Right atrium auricular region (tissue), 2 donors: ENCODE data around the gene APC2. TPM values are rescaled to one million over a fixed set of nuclear protein-coding genes. Genes with fewer than 3 reads are reported as not detected.
A peak's percentile ranks its signal among the peaks of the same experiment; 100 is the strongest.
"Not testable (repeated sequence)": the region's sequence is repeated elsewhere in the genome, so short reads cannot be mapped to it uniquely, and the experiment has no call there.

Experiments
- DNase-seq: peaks from one replicate; pipeline ENCODE4 v3.0.0-alpha.2; 2019; ENCODE audit warnings: low spot score
- H3K27ac ChIP-seq, 2 donors: fragments of 200-600 bp; sonication (generic); 1 replicate in 1 of 2; 2 replicates in 1 of 2; pipeline ENCODE4 v1.5.1; 2016 to 2019
- H3K27me3 ChIP-seq, 2 donors: fragments of 200-600 bp; sonication (generic); one replicate each; pipeline versions ENCODE4 v1.5.1 to v1.6.0; 2017 to 2019
- H3K36me3 ChIP-seq: fragments of 200-600 bp; sonication (generic); one replicate; pipeline ENCODE4 v1.5.1; 2016
- H3K4me1 ChIP-seq, 2 donors: fragments of 200-600 bp; sonication (generic); one replicate each; pipeline versions ENCODE4 v1.5.1 to v1.6.0; 2017 to 2019
- H3K4me3 ChIP-seq, 2 donors: fragments of 200-600 bp; sonication (generic); 1 replicate in 1 of 2; 2 replicates in 1 of 2; pipeline ENCODE4 v1.5.1; 2017 to 2019; ENCODE audit warnings: mild to moderate bottlenecking in 1 of 2, moderate library complexity in 1 of 2
- H3K9me3 ChIP-seq, 2 donors: fragments of 200-600 bp; sonication (generic); one replicate each; pipeline ENCODE4 v1.5.1; 2019
- CTCF ChIP-seq, 2 donors: fragments of 200-600 bp; sonication (generic); IDR thresholded peaks; one replicate each; pipeline ENCODE4 v1.5.1; 2019; ENCODE audit warnings: antibody characterized with exemption in 2 of 2
- total RNA-seq, 2 donors: library from RNA; depleted of rRNA; stranded (reverse); fragments of >200 nt; gene quantifications; one replicate each; pipeline ENCODE4 v1.1.0, GENCODE V29; 2016

Gene APC2
- total RNA-seq, 2 donors from 2014 or later = 0.04 to 0.35 TPM

GRCh38 chr19:1437609-1438008 lies 12.3 kb upstream of the APC2 start:
- no peaks in the 10 kb centered on the region for H3K27me3 ChIP-seq
- peaks cover 57% of the 10 kb centered on the region for H3K36me3 ChIP-seq
- no peak overlapping the region for H3K27ac ChIP-seq
- DNase-seq = no peak
- no peak for TF ChIP-seq CTCF (IDR thresholded peaks at IDR 0.05)
- H3K4me1 ChIP-seq = peaks cover 0 to 23% of the 10 kb centered on the region in 2 donors
- H3K4me3 ChIP-seq = peak overlapping the region in 1 of 2 donors; percentile 80
- no peaks in the 10 kb centered on the region for H3K9me3 ChIP-seq

GRCh38 chr19:1438035-1438932 lies 11.6 kb upstream of the APC2 start, which contains the start of gene RPS15:
RPS15 (plus strand) TSS chr19:1438396; CDS start chr19:1438426, 30 bp downstream.
- peak; percentile 75 to 99 for TF ChIP-seq CTCF (IDR thresholded peaks at IDR 0.05)
- Histone ChIP-seq H3K9me3 (no peaks in the 10 kb centered on the region), H3K36me3 (peaks cover 51% of the 10 kb centered on the region), H3K4me1 (peaks cover 0 to 23% of the 10 kb centered on the region in 2 donors), H3K27me3 (no peaks in the 10 kb centered on the region), H3K27ac (peak within 1 kb of the TSS; percentile 81 to 91), H3K4me3 (peak within 1 kb of the TSS; percentile 76 to 80)
- DNase-seq = peak; percentile 94

GRCh38 chr19:1438933-1439354 lies 11.0 kb upstream of the APC2 start:
- Histone ChIP-seq H3K27me3 (no peaks in the 10 kb centered on the region), H3K36me3 (peaks cover 44% of the 10 kb centered on the region), H3K9me3 (no peaks in the 10 kb centered on the region), H3K27ac (peak overlapping the region; percentile 81 to 91), H3K4me3 (peak overlapping the region; percentile 76 to 80), H3K4me1 (peaks cover 0 to 23% of the 10 kb centered on the region in 2 donors)
- no peak for DNase-seq
- TF ChIP-seq CTCF (IDR thresholded peaks at IDR 0.05) = no peak

GRCh38 chr19:1439525-1440417 lies 10.2 kb upstream of the APC2 start:
- H3K9me3 ChIP-seq, DNase-seq, H3K27me3 ChIP-seq: not testable (repeated sequence)
- H3K27ac ChIP-seq = peak overlapping the region in 1 of 2 donors; percentile 91
- H3K4me3 ChIP-seq = peak overlapping the region; percentile 76 to 80
- peaks cover 36% of the 10 kb centered on the region for H3K36me3 ChIP-seq
- H3K4me1 ChIP-seq = peaks cover 0 to 25% of the 10 kb centered on the region in 2 donors

GRCh38 chr19:1440418-1440801 lies 9.5 kb upstream of the APC2 start:
- DNase-seq = no peak
- peaks cover 0 to under 1% of the 10 kb centered on the region in 2 donors for H3K27me3 ChIP-seq
- no peaks in the 10 kb centered on the region for H3K9me3 ChIP-seq
- peaks cover 35% of the 10 kb centered on the region for H3K36me3 ChIP-seq
- no peak for TF ChIP-seq CTCF (IDR thresholded peaks at IDR 0.05)
- peaks cover 0 to 31% of the 10 kb centered on the region in 2 donors for H3K4me1 ChIP-seq
- no peak overlapping the region for H3K27ac ChIP-seq
- no peak overlapping the region for H3K4me3 ChIP-seq
